A549 treated with dexamethasone at 1 μM for 4 hours (cell line): ENCODE data around the gene CAPN9. TPM values are rescaled to one million over a fixed set of nuclear protein-coding genes. Genes with fewer than 3 reads are reported as not detected.

Source experiments
- total RNA-seq: library from RNA; stranded (reverse); fragments of 200-300 nt; extraction: Qiagen RNA extraction; gene quantifications from 5 replicates; pipeline ENCODE4 v1.2.3, GENCODE V29; 2022

Gene CAPN9, protein sequence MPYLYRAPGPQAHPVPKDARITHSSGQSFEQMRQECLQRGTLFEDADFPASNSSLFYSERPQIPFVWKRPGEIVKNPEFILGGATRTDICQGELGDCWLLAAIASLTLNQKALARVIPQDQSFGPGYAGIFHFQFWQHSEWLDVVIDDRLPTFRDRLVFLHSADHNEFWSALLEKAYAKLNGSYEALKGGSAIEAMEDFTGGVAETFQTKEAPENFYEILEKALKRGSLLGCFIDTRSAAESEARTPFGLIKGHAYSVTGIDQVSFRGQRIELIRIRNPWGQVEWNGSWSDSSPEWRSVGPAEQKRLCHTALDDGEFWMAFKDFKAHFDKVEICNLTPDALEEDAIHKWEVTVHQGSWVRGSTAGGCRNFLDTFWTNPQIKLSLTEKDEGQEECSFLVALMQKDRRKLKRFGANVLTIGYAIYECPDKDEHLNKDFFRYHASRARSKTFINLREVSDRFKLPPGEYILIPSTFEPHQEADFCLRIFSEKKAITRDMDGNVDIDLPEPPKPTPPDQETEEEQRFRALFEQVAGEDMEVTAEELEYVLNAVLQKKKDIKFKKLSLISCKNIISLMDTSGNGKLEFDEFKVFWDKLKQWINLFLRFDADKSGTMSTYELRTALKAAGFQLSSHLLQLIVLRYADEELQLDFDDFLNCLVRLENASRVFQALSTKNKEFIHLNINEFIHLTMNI
- not detected in 5 replicates for total RNA-seq

DNA sequence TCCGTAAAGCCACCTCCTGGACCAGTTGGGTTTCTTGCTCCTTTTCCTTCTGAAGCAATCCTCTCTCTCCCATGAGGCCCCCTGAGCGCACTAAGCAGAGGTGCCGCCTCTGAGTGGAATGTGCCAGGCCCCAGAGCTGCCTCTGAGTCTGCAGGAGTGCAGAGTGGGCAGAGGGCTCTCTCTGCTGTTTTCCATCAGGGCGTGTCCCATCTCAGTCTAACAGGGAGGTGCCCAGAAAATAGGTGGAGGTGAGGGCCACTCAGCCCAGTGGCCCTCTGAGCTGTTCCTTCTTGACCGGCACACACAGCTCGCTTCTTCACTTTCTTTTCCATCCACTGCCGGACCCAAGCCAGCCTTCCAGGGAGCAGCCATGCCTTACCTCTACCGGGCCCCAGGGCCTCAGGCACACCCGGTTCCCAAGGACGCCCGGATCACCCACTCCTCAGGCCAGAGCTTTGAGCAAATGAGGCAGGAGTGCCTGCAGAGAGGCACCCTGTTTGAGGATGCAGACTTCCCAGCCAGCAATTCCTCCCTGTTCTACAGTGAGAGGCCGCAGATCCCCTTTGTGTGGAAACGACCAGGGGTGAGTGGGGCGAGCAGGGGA lies at the start of gene CAPN9:
CAPN9 (plus strand) TSS at position 262 of the 604 bp plus-strand sequence; CDS start at position 371, 109 bp downstream.

DNA sequence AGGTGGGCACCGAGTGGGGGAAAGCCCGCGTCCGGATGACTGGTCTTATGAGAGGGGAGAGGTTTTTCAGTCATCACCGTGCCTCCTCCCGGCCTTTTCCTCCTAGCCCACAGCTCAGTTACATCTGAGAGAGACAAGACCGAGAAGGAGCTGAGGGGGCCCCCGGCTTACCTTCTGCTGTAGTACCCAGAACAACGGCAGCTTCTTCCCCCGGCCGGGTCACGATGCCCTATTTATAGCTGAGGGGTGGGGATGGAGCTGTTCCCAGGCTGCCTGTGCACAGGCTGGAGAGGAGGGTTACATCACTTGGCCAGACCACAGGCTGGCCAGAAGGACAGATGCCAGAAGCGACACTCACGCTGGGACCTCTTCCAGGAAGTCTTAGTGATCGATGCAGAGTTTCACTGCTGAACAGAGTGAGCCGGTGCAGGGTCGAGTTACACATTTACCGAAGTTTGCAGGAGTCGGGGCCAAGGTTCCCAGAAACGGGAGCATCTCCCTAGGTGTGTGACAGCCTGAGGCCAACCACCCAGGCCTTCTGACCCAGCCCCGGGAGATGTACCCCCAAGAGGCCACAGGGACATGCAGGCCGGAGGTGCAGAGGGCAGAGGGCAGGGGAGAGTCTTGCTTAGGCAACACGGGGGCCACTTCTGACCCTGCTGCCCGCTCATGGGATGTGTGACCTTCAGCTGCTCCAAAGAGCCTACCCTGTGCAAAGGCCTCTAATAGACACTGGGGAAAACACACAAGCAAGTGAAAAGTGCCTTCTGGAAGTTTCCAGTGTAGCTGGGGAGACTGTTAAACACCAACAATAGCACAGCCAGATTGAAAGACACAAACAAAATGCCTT lies 33.0 kb upstream of the CAPN9 start, which contains the start of gene AGT:
AGT (minus strand) TSS at position 208 of the 850 bp plus-strand sequence. CDS start 3,299 bp downstream, outside the sequence.

Other genes starting within 250 kb of the CAPN9 start
- 19.1 to 21.5 TPM (median 20.6 TPM) in 5 replicates for gene COG2, start 104.9 kb upstream of the CAPN9 start, total RNA-seq
- gene AGT, start 33.3 kb upstream of the CAPN9 start, total RNA-seq = 0.07 to 0.17 TPM (median 0.10 TPM) in 4 of 5 replicates, not detected in the other
- 17.6 to 21.1 TPM (median 20.2 TPM) in 5 replicates for gene C1orf198, start 121.1 kb downstream of the CAPN9 start, total RNA-seq
- 8.2 to 11.4 TPM (median 10.0 TPM) in 5 replicates for gene TTC13, start 231.5 kb downstream of the CAPN9 start, total RNA-seq
- gene ARV1, start 231.7 kb downstream of the CAPN9 start, total RNA-seq = 25.1 to 27.3 TPM (median 26.6 TPM) in 5 replicates